RPMI7951 (cell line): ENCODE data around the gene BTN1A1. TPM values are rescaled to one million over a fixed set of nuclear protein-coding genes. Genes with fewer than 3 reads are reported as not detected.
"Not testable (repeated sequence)": the region's sequence is repeated elsewhere in the genome, so short reads cannot be mapped to it uniquely, and the experiment has no call there.

ENCODE experiments used
- DNase-seq: peaks from one replicate; pipeline ENCODE4 v3.0.0-alpha.2; 2012; ENCODE audit warnings: low read depth
- total RNA-seq: library from RNA; depleted of rRNA; stranded (reverse); fragments of >200 nt; shearing (Covaris generic); gene quantifications from 2 replicates; pipeline ENCODE4 v1.2.3, GENCODE V29; 2014; rRNA removed

BTN1A1 gene
- not detected in 2 replicates for total RNA-seq

GRCh38 chr6:26500102-26500501, at the start of gene BTN1A1:
Gene BTN1A1 (plus strand): TSS chr6:26500303. CDS start chr6:26501287, 984 bp downstream.
- no peak for DNase-seq

- no peak for DNase-seq
Measured at GRCh38 chr6:26452631-26453235, 47.4 kb upstream of the BTN1A1 start.

GRCh38 chr6:26454631-26455030, 45.5 kb upstream of the BTN1A1 start:
- no peak for DNase-seq

GRCh38 chr6:26455357-26455970, 44.6 kb upstream of the BTN1A1 start:
- no peak for DNase-seq

GRCh38 chr6:26457264-26457805, 42.8 kb upstream of the BTN1A1 start:
- DNase-seq, result no peak

- peak; percentile 92 for DNase-seq
Measured at GRCh38 chr6:26457806-26458688, 42.1 kb upstream of the BTN1A1 start, which contains the start of gene BTN2A1. Gene BTN2A1 (plus strand): TSS chr6:26457955. CDS start chr6:26458637, 682 bp downstream.

GRCh38 chr6:26459023-26459810, 40.9 kb upstream of the BTN1A1 start:
- DNase-seq, result no peak

- not testable (repeated sequence) for DNase-seq
Measured at GRCh38 chr6:26461353-26461752, 38.8 kb upstream of the BTN1A1 start.

GRCh38 chr6:26464014-26464413, 36.1 kb upstream of the BTN1A1 start:
- no peak for DNase-seq

GRCh38 chr6:26464416-26465131, 35.5 kb upstream of the BTN1A1 start:
- no peak for DNase-seq

GRCh38 chr6:26465776-26466175, 34.3 kb upstream of the BTN1A1 start:
- no peak for DNase-seq

- DNase-seq, result no peak
Measured at GRCh38 chr6:26468829-26469228, 31.3 kb upstream of the BTN1A1 start.

GRCh38 chr6:26470643-26471042, 29.5 kb upstream of the BTN1A1 start:
- DNase-seq, result no peak

GRCh38 chr6:26471970-26472369, 28.1 kb upstream of the BTN1A1 start:
- DNase-seq, result no peak

GRCh38 chr6:26472549-26473290, 27.4 kb upstream of the BTN1A1 start:
- no peak for DNase-seq

- no peak for DNase-seq
Measured at GRCh38 chr6:26473429-26473757, 26.7 kb upstream of the BTN1A1 start.

GRCh38 chr6:26473758-26474438, 26.2 kb upstream of the BTN1A1 start:
- DNase-seq, result peak; percentile 99

- DNase-seq, result no peak
Measured at GRCh38 chr6:26474439-26474881, 25.6 kb upstream of the BTN1A1 start.
